Panc1 (cell line): ENCODE results near the gene TREML2. TPM values are rescaled to one million over a fixed set of nuclear protein-coding genes. Genes with fewer than 3 reads are reported as not detected.

Experiments
- ATAC-seq: fragments of 200-7000 bp; cut with Tn5 transposase; 2 replicates; pipeline ENCODE4 v1.9.1; 2020; ENCODE audit warnings: mild to moderate bottlenecking, moderate library complexity
- BruUV-seq: library from RNA; stranded (reverse); fragments of 400-500 nt; replicated peaks from 2 replicates; lab custom pipeline; 2021; lab: Mats Ljungman, UMichigan
- CTCF ChIA-PET: fragments of 300-600 bp; sonication (Branson Sonifier 250); formaldehyde crosslinking; loops from one replicate; lab custom pipeline; 2022; ENCODE audit warnings: antibody characterized with exemption; lab: Charles Lee
- POLR2A ChIA-PET: fragments of 300-600 bp; sonication (Branson Sonifier 250); formaldehyde crosslinking; loops from one replicate; lab custom pipeline; 2022; ENCODE audit warnings: antibody characterized with exemption; lab: Charles Lee
- DNase-seq: peaks from one replicate; pipeline ENCODE4 v3.0.0-alpha.2; 2010; ENCODE audit warnings: low read depth, low spot score
- H3K27ac ChIP-seq: 2 replicates; pipeline ENCODE4 v1.5.1; 2011; ENCODE audit warnings: mild to moderate bottlenecking, low read length, inconsistent platforms
- H3K27me3 ChIP-seq: fragments of 200-500 bp; sonication (Bioruptor generic); 2 replicates; pipeline ENCODE4 v1.6.0; 2014; ENCODE audit warnings: low read length, inconsistent platforms; ENCODE audit not compliant: control insufficient read depth, insufficient read depth
- H3K36me3 ChIP-seq: fragments of 200-500 bp; sonication (Bioruptor generic); 2 replicates; pipeline ENCODE4 v1.5.1; 2014; ENCODE audit warnings: inconsistent platforms, mild to moderate bottlenecking, low read length, moderate library complexity; ENCODE audit not compliant: control insufficient read depth, insufficient read depth
- H3K4me1 ChIP-seq: 2 replicates; pipeline ENCODE4 v1.5.1; 2011; ENCODE audit warnings: inconsistent platforms, mild to moderate bottlenecking, low read length, moderate library complexity; ENCODE audit not compliant: control insufficient read depth, insufficient read depth
- H3K4me3 ChIP-seq, 2 experiments: 2 replicates each; pipeline ENCODE4 v1.5.1; 2011 to 2012; ENCODE audit warnings: low read depth in 2 of 2, low read length in 2 of 2, mild to moderate bottlenecking in 2 of 2, inconsistent platforms in 1 of 2, moderate library complexity in 1 of 2
- H3K9me3 ChIP-seq: fragments of 200-500 bp; sonication (Bioruptor generic); 2 replicates; pipeline ENCODE4 v1.5.1; 2014; ENCODE audit warnings: low read depth, mild to moderate bottlenecking, inconsistent platforms, low read length, moderate library complexity; ENCODE audit not compliant: control insufficient read depth, insufficient read depth
- POLR2AphosphoS5 ChIP-seq: IDR thresholded peaks from 2 replicates; pipeline ENCODE4 v1.6.1; 2012; ENCODE audit warnings: mild to moderate bottlenecking, low read depth, low read length, moderate library complexity
- REST ChIP-seq, 2 experiments: IDR thresholded peaks; 2 replicates each; pipeline ENCODE4 v1.6.1; 2011 to 2012; ENCODE audit warnings: low read depth in 2 of 2, control low read depth in 1 of 2, low read length in 1 of 2, mild to moderate bottlenecking in 1 of 2, moderate library complexity in 1 of 2; ENCODE audit not compliant: insufficient read depth in 1 of 2
- SIN3A ChIP-seq: IDR thresholded peaks from 2 replicates; pipeline ENCODE4 v1.6.1; 2012; ENCODE audit warnings: low read depth, mild to moderate bottlenecking, low read length, moderate library complexity, borderline replicate concordance; ENCODE audit not compliant: insufficient read depth
- TCF7L2 ChIP-seq: IDR thresholded peaks from 2 replicates; pipeline ENCODE4 v1.6.1; 2011; ENCODE audit warnings: mild to moderate bottlenecking, low read depth, low read length, inconsistent platforms
- in situ Hi-C: cut with HindIII; loops from 2 replicates; pipeline ENCODE4 v1.10.0; 2016; ENCODE audit warnings: low sequenced_read_pairs, low pct_unique_long_range_greater_than_20kb
- intact Hi-C: fragments of 100-400 bp; cut with micrococcal nuclease; formaldehyde crosslinking; loops from one replicate; pipeline ENCODE4 v1.10.0; 2022; ENCODE audit not compliant: unreplicated experiment
- total RNA-seq: library from RNA; stranded (reverse); gene quantifications from one replicate; pipeline ENCODE4 v1.2.1, GENCODE V29; 2021; ENCODE audit not compliant: unreplicated experiment
- TF ChIP-seq, protein P1 (sequence below): fragments of 450-650 bp; IDR thresholded peaks from 2 replicates; pipeline ENCODE4 v1.5.1; 2017; ENCODE audit warnings: mild to moderate bottlenecking

The TREML2 gene
- total RNA-seq, 1 experiment from 2014 or later: not detected

- no peak overlapping the region for H3K27ac ChIP-seq
- ChIA-PET CTCF (no interaction called here), POLR2A (no interaction called here)
- H3K4me3 ChIP-seq: no peak overlapping the region
- H3K4me1 ChIP-seq: no peaks in the 10 kb centered on the region
- no TSS peak for BruUV-seq
- TF ChIP-seq SIN3A (no peak), REST (IDR thresholded peaks at IDR 0.05; ENCODE audit: insufficient read depth in 1 of 2, low read depth in 2 of 2, low read length in 1 of 2) (no peak), POLR2AphosphoS5 (no peak)
- TF ChIP-seq, protein P1, sequence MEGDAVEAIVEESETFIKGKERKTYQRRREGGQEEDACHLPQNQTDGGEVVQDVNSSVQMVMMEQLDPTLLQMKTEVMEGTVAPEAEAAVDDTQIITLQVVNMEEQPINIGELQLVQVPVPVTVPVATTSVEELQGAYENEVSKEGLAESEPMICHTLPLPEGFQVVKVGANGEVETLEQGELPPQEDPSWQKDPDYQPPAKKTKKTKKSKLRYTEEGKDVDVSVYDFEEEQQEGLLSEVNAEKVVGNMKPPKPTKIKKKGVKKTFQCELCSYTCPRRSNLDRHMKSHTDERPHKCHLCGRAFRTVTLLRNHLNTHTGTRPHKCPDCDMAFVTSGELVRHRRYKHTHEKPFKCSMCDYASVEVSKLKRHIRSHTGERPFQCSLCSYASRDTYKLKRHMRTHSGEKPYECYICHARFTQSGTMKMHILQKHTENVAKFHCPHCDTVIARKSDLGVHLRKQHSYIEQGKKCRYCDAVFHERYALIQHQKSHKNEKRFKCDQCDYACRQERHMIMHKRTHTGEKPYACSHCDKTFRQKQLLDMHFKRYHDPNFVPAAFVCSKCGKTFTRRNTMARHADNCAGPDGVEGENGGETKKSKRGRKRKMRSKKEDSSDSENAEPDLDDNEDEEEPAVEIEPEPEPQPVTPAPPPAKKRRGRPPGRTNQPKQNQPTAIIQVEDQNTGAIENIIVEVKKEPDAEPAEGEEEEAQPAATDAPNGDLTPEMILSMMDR: no peak
- in situ Hi-C loops (no loop called here), intact Hi-C loops (no loop called here)
- H3K9me3 ChIP-seq: no peaks in the 10 kb centered on the region
- no peak for DNase-seq
- peaks cover 11% of the 10 kb centered on the region; the same call in 1 of the 2 replicates for H3K27me3 ChIP-seq
- no peak for ATAC-seq
- H3K36me3 ChIP-seq: no peaks in the 10 kb centered on the region; the same call in 1 of the 2 replicates
Measured at GRCh38 chr6:41179163-41179562, 21.8 kb downstream of the TREML2 start.

DNA sequence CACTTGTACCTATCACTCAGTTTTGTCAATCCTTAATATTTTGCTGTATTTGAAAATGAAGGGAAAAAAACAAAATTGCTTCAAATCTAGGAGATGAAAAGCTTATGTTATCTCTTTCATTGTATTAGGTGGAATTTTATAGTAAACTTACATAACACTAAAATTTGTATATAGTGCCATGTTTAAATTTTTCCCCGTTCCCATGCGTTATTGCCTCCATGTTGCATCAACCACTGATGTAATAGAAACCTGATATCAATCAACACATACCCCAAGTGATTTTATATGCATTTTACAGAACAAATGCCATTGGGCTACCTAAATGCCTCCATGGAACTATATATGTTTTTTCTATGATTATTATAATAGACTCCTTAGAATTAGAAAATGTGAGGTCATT lies 23.3 kb downstream of the TREML2 start:
- no peaks in the 10 kb centered on the region for H3K36me3 ChIP-seq
- TF ChIP-seq POLR2AphosphoS5: no peak
- TF ChIP-seq, protein P1: no peak
- no peak for TF ChIP-seq SIN3A
- TF ChIP-seq REST (IDR thresholded peaks at IDR 0.05; ENCODE audit: insufficient read depth in 1 of 2, low read depth in 2 of 2, low read length in 1 of 2): no peak
- no peak for TF ChIP-seq TCF7L2
- no peak for ATAC-seq
- ChIA-PET POLR2A (no interaction called here), CTCF (no interaction called here)
- no peaks in the 10 kb centered on the region for H3K9me3 ChIP-seq
- no peaks in the 10 kb centered on the region for H3K4me1 ChIP-seq
- H3K27ac ChIP-seq: no peak overlapping the region
- intact Hi-C loops (no loop called here), in situ Hi-C loops (no loop called here)
- H3K27me3 ChIP-seq: peaks cover 11% of the 10 kb centered on the region; the same call in 1 of the 2 replicates
- H3K4me3 ChIP-seq: no peak overlapping the region
- DNase-seq: no peak
- BruUV-seq: no TSS peak
